Stimulated activated CD4-positive, alpha-beta T cell treated with anti-CD3 and anti-CD28 coated beads, TNF-alpha, amount 100 ng/mL, for 4 hours (primary cell): ENCODE data around the gene MTARC2.

Source experiments
- DNase-seq, 3 experiments: peaks; one replicate each; pipeline ENCODE4 v3.0.0-alpha.2; 2020; ENCODE audit warnings: low read depth in 3 of 3

MTARC2 gene

DNA sequence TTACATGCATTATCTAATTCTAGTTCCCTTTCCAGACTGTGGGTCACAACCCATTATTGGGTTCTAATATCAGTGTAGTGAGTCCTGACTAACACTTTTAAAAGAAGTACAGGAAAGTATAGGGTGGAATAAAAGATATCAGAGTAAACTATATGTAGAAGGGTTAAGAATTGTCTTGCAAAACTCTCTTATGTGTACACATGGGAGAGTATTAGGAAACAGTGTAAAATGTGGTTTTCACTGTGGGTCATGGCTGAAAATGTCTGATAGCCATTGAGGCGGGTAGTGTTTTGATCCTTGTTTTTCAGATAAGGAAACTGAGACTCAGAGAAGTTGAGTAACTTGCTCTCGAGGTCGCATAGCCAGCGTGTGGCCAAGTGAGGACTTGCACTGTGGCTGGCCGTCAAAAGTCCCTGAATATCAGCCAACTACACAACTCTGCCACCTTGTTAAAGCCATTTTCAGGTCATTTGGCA is 20.0 kb downstream of the MTARC2 start:
- DNase-seq = no peak

DNA sequence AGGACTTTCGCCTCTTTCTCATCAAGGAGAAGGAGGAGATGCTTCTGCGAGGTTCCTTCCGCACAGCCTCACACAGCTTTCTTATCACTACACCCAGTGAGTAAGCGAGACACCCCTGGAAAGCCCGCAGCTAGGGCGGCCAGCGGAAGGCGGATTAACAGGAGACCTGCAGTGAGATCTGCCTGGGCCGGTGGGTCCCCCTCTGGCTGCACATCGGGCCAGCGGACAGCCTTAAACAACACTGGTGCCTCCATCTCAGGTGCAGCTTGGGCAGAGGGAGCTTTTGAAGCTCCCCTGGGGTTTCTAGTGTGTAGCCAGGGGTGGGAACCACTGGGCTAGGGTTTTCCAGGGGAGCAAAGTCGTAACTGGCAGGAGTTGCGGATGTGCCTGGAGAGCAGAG is 21.1 kb downstream of the MTARC2 start:
- DNase-seq = no peak

DNA sequence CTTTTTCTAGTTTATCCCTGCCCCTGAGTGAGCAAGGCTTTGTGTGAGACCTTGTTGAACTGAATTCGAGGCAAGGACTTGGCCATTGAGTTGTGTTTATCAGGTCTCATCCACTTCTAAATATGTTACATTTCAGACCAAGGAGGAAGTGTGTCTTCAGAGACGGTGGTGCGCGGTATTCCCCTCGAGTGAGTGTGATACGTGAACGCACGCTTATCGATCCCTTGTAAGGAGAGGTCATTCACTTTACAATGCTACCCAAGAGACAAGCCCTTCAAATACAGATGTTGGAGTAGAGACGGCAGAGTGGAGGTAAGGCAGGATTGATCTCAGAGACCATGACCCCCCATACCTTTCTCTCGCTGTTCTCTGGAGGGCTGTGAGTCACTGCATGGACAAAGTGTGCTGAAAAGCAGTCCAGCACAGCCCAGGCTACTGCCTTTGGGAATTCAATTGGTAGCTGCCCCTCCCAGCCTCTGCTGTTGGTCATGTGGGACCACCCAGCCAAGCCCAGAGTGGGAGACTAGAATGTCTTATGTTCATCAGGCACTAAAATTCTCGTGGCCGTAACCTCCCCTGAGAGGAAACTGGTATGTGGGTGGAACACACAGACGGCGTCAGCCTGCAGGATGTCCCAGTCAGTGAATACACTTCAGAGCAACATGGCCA is 22.3 kb downstream of the MTARC2 start:
- no peak for DNase-seq

DNA sequence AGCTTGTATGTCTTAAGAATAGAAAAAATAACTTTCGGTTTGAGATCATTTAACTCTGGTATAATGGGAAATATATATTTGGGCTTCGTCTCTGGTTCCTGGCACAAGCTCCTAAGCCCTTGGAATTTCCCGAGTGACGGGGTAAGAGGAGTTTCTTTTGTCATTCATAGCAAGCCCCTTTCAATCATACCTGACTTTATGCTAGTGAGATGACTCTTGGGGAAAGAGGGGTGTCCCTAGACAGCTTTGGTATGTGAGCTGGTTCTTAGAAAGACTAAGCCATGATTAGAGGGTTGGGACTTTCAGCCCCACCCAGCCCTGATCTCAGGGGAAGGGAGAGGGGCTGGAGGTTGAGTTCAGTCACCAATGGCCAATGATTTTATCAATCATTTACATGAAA is 24.7 kb downstream of the MTARC2 start:
- DNase-seq = no peak

DNA sequence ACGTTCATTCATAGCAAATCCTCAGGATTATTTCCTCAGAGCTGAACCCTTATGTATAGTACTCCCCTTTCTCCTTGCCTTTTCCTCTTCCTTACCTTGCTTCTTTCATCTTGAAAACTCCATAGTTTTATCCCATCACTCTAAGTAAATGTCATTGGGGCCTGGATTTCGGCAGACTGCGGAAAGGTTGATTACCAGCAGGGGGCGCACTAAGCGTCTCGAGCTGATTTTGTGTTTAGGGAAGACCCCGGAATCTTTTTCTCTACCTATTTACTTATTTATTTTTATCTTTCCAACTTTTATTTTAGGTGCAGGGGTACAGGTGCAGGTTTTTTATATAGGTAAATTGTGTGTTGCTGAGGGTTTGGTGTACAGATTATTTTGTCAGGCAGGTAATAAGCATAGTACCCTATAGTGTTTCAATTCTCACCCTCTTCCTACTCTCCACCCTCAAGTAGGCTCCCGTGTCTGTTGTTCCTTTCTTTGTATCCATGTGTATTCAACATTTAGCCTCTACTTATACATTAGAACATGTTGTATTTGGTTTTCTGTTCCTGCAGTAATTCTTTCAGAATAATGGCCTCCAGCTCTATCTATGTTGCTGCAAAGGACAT is 27.2 kb downstream of the MTARC2 start:
- peak in 2 of 3 experiments; percentile 3 to 26 for DNase-seq

DNA sequence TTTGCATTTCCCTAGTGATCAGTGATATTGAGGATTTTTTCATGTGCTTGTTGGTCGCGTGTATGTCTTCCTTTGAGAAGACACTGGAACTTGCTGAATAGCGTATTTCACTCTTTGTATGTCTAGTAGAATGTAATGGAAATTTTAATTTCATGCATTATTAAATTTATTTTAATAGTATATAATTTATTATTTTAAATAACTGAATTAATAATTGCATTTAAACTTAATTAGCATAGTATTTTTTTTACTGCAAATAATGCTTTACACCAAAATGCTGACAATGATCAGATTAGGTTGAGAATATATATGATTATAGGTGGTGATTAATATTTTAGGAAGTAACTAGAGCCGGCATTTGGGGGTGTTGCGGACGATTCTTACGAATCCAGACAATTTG is 28.1 kb downstream of the MTARC2 start:
- no peak for DNase-seq

DNA sequence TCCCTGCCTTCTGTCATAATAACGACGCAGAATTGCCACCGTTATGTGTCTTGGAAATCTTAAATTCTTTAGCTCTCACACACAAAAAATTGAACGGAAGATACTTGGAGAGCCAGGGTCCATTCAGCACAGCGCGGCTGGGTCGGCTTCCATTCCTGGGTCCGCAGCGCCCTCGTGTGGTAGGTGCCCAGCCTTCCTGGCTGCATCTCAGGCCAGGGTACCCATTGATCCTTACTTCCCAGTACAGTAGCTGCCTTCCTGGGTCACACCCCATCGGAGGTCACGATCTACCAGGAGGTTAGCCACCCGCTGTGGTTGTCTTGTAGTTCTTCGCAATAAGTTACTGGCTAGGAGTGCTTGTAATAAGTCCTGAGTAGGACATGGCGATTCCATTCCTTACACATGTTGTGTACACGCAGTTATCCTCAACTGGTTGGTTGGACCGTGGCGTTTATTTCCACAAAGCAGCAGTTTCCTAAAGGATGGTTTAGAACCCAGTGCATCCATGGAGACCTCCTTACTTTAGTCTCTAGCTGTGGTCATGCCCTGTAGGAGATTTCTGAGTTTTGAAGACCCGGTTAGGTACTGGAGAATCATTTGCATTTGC is 28.7 kb downstream of the MTARC2 start:
- DNase-seq = peak; percentile 14 to 49 (median 22)

DNA sequence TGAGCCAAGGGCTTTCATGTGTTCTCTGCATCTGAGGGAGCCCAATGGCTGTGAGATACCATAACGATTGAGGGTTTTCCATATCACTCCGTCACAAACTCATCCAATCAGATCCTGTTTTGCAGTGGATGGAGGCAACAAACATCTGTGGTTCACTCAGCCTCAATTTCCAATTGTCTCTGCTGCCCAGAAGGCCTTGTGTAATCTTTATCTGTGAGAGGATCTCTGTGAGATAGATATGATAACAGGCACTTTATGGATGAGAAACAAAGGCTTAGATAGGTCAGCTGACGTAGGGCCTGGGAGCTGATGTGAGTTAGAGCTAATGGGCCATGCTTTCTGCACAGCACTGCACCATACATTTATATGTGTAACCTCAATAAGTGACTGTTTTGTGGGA is 35.3 kb downstream of the MTARC2 start:
- DNase-seq = no peak

DNA sequence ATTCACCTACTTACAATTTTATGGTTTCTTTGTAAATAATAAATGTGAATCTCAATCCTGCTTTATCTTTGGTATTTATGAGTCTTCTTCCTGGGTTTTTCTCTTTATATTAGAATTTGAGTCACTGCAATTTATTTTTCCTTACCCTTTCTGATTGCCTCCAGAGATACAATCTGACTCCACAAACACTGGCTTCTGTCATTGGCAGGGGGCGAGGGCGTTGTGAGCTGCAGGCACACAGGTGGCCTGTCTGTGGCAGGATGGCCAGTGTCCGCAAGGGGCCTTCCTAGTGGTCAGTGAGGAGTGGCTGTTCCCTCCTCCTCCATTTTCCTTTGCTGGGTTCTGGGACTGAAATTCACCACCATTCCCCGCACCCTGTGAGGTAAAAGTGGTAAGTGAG is 36.6 kb downstream of the MTARC2 start:
- DNase-seq = no peak

DNA sequence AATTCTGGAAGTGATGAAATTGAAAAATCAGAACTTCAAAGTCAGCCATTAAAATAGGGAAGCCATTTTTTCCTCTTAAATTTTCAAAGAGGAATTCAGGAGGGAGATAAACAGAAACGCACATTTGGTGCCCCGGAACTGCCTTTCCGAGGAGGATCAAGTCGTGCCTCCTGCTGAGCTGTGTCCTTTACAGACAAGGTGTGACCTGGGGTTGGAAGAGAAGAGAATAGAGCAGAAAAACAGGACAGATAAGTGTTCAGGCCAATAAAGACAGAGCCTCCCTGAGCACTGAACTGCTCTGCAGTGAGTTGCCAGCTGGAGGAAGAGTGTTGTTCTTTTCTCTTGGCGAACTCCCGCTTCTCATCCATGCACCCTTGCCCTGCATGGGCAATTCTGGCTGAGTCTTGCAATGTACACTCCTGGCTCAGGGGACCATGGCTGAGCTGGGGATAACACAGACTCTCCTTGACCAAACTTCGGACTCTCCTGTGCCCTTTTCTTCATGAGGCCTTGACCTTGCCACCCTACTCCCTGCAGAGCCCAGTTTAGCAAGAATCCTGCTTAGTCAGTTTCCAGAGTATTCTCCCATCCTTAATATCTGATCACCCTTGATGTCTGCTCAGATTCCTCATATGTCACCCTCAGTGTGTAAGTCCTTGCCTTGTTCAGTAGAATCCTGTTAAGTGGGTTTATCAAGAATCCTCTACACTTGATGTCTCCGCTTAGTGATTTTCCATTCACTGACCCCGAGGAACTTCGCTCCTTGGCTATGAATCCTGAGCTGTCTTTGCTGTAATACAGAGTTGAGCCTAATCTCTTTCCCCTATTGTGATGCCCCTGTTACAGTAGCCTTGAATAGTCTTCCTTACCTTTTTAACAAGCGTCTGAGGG is 37.3 kb downstream of the MTARC2 start:
- DNase-seq = no peak

DNA sequence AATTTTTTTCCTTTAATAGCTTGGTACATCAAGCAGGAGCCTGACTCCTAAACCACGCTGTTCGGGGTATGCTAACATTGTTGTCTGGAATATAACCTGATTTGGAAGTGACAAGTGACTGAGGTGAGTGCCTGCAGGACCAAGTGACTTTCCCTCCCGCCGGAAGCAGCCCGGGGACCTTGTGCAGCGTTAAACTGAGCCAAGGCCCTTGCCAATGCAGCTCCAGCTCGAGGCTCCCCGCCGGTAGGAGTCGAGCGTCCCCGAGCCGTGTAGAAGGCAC is 37.9 kb downstream of the MTARC2 start:
- no peak for DNase-seq

DNA sequence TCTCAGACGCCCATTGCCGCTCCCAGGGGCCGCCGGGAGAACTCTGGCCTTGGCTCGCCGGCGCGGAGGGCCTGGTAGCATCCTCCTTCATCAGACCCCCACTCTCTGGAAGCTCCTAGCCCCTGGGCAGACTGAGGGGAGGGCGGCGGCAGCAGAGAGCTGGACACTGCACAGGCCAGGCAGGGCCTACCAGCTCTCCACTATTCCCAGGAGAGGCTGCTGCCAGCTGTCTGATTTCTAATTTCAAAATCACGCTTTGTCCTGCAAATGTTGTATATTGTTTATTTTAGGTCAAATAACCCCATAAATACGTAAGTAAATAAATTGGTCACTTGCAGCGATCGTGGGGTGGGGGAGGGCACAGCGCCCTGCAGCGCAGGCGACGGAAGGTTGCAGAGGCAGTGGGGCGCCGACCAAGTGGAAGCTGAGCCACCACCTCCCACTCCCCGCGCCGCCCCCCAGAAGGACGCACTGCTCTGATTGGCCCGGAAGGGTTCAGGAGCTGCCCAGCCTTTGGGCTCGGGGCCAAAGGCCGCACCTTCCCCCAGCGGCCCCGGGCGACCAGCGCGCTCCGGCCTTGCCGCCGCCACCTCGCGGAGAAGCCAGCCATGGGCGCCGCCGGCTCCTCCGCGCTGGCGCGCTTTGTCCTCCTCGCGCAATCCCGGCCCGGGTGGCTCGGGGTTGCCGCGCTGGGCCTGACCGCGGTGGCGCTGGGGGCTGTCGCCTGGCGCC is 38.4 kb downstream of the MTARC2 start, which contains the start of gene MTARC1:
TSS of gene MTARC1 (plus strand) at position 577 of the 732 bp plus-strand sequence. CDS start at position 609, 32 bp downstream.
- DNase-seq = no peak

DNA sequence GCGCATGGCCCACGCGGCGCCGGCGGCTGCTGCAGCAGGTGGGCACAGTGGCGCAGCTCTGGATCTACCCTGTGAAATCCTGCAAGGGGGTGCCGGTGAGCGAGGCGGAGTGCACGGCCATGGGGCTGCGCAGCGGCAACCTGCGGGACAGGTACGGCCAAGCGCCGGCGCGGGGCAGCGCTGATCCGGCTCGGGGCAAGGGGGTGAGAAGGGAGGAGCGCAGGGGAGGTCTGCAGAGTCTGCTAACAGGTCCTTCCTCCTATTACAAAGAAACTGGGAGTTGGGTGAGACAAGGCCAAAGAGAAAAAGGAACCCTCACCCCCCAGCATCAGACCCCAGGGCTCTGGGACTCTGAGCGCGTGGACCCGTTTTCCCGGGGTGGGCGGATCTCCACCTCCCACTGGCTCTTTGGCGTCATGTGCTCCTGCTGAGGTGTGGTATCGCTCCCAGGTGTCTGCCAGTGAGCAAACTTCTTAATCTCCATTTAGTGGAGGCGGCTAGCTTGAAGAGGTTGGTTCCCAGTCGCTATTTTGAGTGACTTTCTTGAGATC is 39.0 kb downstream of the MTARC2 start:
- no peak for DNase-seq

DNA sequence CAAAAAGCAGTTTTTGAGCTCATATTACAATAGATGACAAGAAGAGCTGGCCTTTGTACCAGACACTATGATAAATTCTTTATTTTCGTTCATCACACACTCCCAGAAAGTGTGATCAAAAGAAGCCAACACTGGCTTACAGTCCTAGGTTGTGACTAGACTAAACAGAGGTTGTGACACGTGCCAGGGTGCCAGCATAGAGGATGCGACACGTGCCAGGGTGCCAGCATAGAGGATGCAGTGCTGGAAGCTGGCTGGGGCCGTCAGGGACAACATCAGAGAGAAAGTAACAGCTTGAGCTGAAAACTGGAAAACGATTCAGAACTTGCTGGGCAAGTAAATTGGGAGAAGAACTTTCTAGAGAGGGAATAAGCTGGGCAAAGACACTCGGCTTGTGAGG is 40.8 kb downstream of the MTARC2 start:
- no peak for DNase-seq

DNA sequence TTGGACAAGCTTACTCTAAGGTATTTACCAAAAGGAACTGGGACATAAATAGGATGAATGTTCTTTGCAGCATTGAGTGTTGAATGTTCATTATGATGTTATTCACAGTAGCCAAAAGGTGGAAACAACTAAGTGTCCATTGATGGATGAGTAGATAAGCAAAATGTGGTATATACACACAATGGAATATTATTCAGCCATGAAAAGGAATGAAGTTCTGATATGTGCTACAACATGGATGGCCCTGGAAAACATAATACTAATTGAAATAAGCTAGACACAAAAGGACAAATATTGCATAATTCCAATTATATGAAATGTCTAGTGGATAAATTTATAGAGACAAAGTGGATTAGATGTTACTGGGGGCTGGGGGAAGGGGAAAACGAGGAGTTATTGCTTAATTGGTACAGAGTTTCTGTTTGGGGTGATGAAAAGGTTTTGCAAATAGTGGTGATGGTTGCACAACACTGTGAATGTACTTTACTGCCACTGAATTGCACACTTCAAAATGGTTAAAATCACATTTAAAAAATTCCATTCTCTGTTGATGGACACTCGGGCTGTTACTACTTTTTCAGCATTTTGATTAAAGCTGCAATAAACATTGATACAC is 41.5 kb downstream of the MTARC2 start:
- DNase-seq = no peak

DNA sequence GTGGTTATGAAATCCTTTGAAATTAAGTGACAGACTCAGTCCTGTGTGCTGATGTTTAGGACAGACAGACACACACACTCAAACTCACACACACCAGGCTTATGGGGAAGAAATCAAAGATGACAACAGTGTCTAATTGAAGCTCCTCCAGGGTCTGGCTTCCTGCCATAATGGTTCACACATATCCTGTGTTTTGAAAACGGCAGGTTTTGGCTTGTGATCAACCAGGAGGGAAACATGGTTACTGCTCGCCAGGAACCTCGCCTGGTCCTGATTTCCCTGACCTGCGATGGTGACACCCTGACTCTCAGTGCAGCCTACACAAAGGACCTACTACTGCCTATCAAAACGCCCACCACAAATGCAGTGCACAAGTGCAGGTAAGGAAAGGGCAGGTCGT is 43.2 kb downstream of the MTARC2 start:
- DNase-seq = no peak

DNA sequence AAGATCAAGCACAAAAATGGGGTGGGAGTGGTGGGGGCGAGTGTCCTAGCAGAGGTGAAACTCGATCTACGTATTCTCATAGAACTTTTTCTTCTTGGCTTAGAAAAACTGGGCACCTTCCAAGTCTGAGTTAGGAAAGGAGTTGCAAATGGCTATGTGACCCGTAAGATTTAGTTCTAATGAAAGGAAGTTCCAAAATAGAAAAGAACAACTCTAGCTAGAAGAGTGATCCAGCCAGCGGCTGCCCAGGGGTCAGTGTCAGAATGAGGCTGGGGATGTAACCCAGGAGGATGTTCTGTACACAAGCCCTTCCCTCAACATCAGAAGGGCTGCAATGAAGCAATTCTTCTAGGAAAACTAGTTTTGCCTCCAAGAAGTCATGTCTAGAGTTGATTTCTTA is 43.8 kb downstream of the MTARC2 start:
- no peak for DNase-seq

DNA sequence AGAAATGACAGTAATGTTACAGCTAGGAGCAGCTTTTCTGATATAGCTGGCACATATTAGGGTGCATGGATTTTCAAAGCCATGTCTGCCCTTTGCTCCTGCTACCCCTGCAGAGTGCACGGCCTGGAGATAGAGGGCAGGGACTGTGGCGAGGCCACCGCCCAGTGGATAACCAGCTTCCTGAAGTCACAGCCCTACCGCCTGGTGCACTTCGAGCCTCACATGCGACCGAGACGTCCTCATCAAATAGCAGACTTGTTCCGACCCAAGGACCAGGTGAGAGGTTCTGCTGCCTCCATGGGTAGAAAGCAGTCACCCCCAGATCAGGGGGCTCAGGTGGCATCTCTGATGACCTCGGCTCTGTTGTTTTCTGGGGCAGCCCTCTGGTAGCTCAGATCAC is 48.4 kb downstream of the MTARC2 start:
- DNase-seq = no peak

DNA sequence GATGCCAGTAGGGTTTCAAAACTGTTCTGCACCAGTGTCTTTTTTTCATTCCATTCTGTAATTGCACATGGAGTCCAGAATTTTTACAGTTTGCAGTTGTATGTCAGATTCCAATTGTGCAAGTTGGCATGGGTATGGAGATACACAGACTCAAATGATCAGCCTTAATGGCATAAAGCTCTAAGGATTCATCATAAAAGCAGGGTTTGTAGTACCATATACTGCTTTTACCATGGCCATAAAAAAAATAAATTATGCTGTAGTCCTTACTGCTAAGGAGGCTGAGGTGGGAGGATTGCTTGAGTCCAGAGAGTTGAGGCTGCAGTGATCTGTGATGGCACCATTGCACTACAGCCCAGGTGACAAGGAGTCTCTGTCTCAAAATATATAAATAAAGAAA is 48.9 kb downstream of the MTARC2 start:
- no peak for DNase-seq

DNA sequence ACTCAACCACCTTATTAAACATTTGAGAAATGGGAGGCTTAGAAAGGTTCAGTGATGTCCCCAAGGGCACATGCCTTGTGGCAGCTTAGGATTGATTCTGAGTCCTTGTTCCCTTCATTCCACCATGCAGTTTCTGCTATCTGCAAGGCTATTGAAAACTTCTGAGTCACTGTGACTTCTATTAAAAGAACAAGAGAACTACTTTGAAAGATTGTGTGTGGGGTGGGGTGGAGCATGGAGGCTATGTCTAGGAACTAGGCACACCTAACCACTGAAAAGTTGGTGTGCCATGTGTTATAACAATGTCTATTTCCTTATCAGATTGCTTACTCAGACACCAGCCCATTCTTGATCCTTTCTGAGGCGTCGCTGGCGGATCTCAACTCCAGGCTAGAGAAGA is 49.4 kb downstream of the MTARC2 start:
- DNase-seq = no peak

DNA sequence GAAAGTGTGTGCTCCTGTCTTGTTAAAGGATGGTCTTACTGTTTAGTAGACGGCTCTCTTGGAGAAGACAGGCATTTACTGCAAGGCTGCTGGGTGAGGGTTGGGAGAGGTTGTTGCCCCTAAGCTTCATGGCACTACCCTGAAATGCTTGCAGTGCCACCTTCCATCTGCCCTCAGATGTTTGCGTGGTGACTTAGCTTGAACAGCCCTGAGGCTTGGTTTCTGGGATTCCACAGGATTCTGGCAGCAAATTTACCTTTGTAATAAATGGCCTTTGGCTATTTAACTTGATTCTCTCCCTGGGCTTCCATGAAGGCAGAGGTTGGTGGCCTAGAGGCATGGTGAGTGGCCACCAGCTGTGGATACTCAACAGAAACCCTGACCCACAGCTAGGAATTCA is 50.2 kb downstream of the MTARC2 start:
- no peak for DNase-seq
